Measurements from ENCODE around the gene DHRS7B. TPM values are rescaled to one million over a fixed set of nuclear protein-coding genes. Genes with fewer than 3 reads are reported as not detected.
A peak's percentile ranks its signal among the peaks of the same experiment; 100 is the strongest.
"Not testable (repeated sequence)": the region's sequence is repeated elsewhere in the genome, so short reads cannot be mapped to it uniquely, and the experiment has no call there.

The DHRS7B gene
- 28.5 and 30.0 TPM in 2 replicates for total RNA-seq

- DNase-seq (ENCODE audit: low read depth), result peak; percentile 90
Observed at GRCh38 chr17:21126645-21127508, at the start of gene DHRS7B. TSS of gene DHRS7B (plus strand) at chr17:21126964. CDS start at chr17:21126972, 8 bp downstream.

GRCh38 chr17:21077281-21077680 lies 49.5 kb upstream of the DHRS7B start:
- DNase-seq (ENCODE audit: low read depth), result no peak

- DNase-seq (ENCODE audit: low read depth), result no peak
Observed at GRCh38 chr17:21078016-21078780, 48.6 kb upstream of the DHRS7B start.

- DNase-seq (ENCODE audit: low read depth), result no peak
Observed at GRCh38 chr17:21079196-21079595, 47.6 kb upstream of the DHRS7B start.

- DNase-seq (ENCODE audit: low read depth), result no peak
Observed at GRCh38 chr17:21082001-21082436, 44.7 kb upstream of the DHRS7B start.

GRCh38 chr17:21085280-21085679 lies 41.5 kb upstream of the DHRS7B start:
- not testable (repeated sequence) for DNase-seq (ENCODE audit: low read depth)

GRCh38 chr17:21085707-21086106 lies 41.1 kb upstream of the DHRS7B start:
- DNase-seq (ENCODE audit: low read depth), result no peak

GRCh38 chr17:21089145-21089544 lies 37.6 kb upstream of the DHRS7B start:
- peak; percentile 87 for DNase-seq (ENCODE audit: low read depth)

GRCh38 chr17:21089933-21090901 lies 36.5 kb upstream of the DHRS7B start:
- DNase-seq (ENCODE audit: low read depth), result no peak

- no peak for DNase-seq (ENCODE audit: low read depth)
Observed at GRCh38 chr17:21090902-21091618, 35.7 kb upstream of the DHRS7B start.

- DNase-seq (ENCODE audit: low read depth), result no peak
Observed at GRCh38 chr17:21094298-21094704, 32.5 kb upstream of the DHRS7B start.

GRCh38 chr17:21095735-21096134 lies 31.0 kb upstream of the DHRS7B start:
- no peak for DNase-seq (ENCODE audit: low read depth)

GRCh38 chr17:21096874-21097273 lies 29.9 kb upstream of the DHRS7B start:
- no peak for DNase-seq (ENCODE audit: low read depth)

- DNase-seq (ENCODE audit: low read depth), result peak; percentile 71
Observed at GRCh38 chr17:21098934-21099689, 27.7 kb upstream of the DHRS7B start.

GRCh38 chr17:21100636-21101035 lies 26.1 kb upstream of the DHRS7B start:
- DNase-seq (ENCODE audit: low read depth), result no peak

- DNase-seq (ENCODE audit: low read depth), result no peak
Observed at GRCh38 chr17:21104608-21105007, 22.2 kb upstream of the DHRS7B start.

- DNase-seq (ENCODE audit: low read depth), result no peak
Observed at GRCh38 chr17:21105064-21105894, 21.5 kb upstream of the DHRS7B start.

- no peak for DNase-seq (ENCODE audit: low read depth)
Observed at GRCh38 chr17:21106316-21106715, 20.4 kb upstream of the DHRS7B start.

- DNase-seq (ENCODE audit: low read depth), result not testable (repeated sequence)
Observed at GRCh38 chr17:21107067-21107650, 19.6 kb upstream of the DHRS7B start.
